GM10847 (cell line): ENCODE results near the gene ASCC3.

Experiments used
- POLR2A ChIP-seq: IDR thresholded peaks from 2 replicates; pipeline ENCODE4 v1.6.1; 2011; ENCODE audit not compliant: insufficient read length; ENCODE audit errors: extremely low read depth

Gene ASCC3

DNA sequence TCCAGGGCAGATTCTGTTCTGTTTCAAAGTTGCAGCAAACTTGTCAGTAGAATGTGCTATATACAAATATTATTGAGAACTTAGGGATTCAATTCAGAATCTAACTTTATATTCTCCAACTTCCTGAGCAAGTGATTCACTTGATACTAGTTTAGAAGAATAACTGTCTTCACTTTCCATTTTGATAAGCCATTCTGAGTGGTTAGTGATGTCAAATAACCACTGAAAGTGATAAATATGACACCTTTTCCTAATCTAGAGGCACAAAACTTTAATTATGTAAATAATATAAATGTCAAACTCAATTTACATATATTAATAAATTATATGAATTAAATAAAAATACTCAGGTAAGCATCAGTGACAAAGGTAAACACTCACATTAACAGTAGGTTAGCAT, 395.9 kb downstream of the ASCC3 start:
- TF ChIP-seq POLR2A, result no peak

DNA sequence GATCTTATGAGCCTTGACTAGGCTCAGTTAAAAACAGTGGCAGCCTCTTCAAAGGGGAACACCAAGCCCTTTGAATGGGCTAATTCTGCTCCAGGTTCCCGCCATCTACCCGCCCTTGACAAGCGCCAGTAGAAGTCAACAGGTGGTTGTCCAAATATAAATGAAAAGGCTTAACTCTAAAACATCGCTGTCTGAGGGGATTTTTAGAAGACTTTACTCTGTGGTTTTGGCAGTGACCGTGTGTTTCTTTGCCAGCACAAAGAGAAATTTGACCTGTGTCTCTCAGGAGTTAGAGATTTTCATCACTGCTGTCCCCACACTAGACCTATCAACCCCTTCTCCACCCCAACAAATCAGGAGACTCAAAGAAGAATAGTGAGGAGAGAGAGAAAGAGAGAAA, 396.7 kb downstream of the ASCC3 start:
- TF ChIP-seq POLR2A, result no peak

DNA sequence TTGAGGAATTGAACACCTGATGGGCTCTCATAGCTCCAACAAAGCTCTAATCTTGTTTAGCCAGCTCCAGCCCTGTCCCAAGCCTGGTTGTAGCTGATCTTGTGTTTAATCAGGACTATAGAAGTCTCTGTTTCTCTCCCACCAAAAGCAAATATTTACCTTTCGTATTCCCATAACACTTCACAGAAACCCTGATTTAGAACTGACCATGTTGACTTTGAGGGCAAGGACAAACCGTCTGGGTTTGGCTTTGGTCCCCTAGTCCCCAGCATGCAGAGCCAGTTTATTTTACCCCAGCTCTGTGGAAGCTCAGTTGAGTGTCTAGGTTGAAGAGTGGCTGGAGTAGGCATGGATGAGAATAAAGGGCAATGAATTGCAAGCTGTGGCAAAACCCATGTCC, 398.4 kb downstream of the ASCC3 start:
- TF ChIP-seq POLR2A, result no peak

DNA sequence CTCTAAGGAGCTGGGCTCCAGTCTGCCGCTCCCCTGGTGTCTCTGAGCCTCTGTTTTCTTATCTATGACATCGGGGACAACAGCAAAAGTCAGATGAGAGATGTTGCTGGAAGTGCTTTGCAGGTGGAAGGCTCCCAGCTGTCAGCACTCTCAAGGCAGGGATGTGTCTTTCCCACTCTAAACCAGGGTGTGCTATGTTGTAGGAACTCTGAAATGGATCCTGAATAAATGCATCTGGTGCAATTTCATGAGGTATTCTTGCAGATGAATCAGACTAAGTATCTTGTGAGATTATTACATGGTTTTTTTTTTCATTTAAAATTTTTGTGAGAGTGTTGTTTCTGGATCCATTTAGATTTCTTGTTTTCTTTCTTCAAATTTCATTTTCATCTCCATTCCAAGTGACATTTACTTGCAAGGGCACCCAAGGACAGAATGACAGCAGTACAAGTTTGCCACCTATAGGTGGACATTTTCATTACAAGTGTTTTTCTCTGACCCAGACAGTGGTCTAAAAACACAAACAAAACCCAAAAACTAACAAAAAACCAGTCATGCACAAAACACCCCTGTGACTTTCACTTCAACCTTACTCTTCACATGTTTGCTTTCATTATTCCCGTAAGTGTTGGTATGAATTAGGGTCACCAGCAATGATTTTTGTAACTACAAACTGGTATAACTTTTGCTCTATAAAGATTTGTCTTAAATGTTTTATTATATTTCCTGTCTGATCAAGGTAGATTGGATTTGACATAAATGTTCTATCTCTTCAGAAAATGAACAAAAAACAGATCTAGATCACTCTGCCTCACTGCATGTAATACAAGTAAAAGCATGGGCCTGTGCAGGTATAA, 401.7 kb downstream of the ASCC3 start:
- TF ChIP-seq POLR2A, result no peak

DNA sequence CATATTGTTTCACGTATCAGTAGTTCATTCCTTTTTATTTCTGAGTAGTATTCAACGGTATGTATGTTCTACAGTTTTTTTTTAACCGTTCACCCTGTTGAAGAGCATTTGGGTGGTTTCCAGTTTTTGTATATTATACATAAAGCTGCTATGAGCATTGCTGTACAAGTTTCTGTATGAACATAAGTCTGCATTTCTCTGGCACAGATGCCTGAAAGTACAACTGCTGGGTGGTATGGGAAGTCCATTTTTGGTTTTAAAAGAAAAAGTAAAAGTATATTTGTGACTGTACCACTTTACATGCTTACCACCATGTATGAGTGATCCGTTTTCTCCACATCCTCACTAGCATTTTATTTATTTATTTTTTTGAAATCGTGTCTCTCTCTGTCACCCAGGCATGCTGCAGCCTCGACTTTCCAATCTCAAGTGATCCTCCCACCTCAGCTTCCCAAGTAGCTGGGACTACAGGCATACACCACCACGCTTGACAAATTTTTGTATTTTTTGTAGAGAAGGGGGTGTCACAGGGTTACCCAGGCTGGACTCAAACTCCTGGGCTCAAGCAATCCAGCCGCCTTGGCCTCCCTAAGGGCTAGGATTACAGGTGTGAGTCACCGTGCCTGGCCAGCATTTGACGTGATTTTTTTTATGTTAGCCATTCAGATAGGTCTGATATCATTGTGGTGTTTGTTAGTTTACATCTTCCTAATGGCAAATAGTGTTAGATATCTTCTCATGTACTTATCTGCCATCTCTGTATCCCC, 405.4 kb downstream of the ASCC3 start:
- no peak for TF ChIP-seq POLR2A

DNA sequence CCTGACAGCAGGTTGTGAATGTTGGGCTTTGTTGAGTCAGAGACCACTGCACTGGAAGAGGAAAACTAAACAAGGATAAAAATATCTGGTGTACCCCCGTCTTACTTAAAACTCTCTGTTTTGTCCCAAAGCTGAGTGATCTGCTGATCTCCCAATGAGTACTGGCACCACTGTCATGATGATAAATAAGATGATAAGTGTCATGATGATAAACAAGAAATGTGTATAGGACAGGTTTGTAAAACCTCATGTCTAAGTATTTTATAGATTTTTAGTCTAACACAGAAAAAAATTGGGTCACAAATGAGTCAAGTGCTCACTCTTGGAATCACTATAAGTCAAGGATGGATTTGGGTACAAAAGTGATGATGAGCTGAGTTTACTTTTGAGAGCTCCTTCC, 407.9 kb downstream of the ASCC3 start:
- TF ChIP-seq POLR2A, result no peak

DNA sequence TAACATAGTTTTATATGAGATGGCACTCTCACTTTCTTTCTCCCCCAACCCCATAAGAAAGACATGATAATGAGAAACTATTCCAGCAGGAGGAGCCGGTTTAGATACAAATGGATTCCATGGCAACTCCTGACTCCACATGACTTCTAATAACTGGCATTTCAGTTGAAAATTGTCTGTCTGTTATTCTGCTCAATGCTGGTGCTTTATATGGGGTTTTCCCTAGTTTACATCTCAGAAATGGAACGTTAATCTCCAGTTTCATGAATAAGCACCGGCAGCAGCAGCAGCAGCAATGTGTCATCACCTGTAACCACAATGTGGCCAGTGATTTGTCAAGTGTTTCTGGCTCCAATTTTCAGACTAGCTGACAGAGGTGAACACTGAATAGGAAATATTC, 408.5 kb downstream of the ASCC3 start:
- no peak for TF ChIP-seq POLR2A

DNA sequence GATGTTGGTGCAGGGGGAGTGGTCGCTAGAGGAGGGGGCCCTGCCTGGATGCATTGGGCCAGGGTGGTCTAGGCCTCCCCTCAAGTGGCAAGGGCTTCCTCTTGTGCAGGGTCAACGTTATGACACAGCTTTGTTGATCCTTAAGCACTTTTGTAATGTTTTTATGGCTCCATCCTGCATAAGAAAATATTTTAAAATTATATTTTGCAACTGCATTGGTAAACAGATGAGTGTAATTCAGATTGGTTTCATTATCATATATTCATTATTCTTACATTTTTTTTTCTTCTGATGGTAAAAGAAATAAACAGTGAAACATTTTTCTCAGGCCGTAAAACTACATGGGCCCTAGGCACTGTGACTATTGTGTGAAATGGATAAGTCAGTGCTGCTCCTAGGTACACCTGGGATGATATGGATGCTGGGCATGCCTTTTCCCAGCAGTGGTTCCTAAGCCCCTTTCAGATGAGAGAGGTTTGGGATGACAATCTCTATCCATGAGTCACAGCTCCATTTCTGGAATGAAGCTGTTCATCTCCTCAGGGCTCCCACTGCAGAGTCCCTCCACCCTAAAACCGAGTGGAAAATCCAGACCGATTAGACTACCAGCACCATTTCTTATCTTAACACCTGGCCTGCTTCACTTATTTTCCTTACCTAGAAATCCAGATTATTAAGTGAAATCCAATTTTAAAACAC, 410.6 kb downstream of the ASCC3 start:
- TF ChIP-seq POLR2A, result no peak

DNA sequence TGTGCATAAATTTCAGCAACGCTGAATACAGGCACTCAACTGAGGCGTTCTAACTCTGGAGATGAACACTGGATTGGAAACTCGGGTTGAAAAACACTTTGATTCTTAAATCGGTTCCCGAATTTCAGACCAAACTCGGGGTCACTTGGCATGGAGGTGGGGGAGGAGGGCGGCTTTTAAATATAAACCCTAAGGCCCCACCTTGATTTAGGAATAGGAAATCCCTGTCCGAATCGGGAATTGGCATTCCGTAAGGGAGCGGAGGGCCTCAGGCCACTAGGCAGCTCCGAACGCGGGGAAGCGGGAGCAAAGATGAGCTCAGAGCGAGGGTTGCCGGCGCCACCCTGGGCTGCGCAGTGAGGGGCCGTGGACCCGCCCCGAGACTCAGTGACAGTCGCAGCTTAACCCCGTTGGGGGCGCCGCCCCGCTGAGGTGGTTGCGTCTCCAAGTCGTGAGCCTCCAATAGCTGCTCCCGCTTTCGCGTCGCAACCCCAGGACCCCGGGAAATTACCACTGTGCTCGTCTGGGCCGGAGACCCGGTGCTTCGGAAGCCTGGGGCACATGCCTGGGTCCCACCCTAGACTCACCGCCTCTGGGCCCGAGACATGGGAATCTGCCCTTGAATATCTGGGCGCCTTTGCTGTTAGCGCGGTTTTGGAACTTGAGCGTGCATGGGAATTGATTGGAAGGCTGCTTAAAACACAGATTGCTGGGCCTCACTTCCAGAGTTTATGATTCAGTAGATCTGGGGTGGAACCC, 411.8 kb downstream of the ASCC3 start:
- no peak for TF ChIP-seq POLR2A

DNA sequence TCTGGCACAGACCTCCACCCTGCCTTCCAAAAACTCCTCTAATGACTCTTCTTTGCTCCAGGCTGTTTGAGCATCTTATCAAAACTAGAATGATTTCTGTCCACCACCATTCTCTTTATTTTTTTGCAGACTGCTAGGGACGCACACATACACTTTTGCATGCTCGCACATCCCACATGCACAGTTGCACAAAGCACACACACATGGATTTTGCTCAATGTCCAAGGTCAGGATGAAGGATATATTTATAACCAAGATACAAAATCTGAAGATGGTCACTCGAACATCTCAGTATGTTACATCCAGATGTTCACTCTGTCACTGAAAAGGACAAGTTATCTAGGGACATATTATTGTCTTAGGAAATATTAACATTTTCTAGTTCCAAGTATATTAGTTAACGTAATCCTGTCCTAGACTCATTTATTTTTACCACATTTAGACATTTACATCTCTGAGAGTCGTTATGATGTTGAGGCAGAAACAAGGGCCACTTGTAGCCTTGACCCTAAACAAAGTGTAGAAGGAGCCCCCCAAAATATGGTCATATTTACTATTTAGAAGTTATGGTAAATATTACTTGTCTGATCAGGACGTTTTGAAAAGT, 413.0 kb downstream of the ASCC3 start:
- TF ChIP-seq POLR2A, result no peak

DNA sequence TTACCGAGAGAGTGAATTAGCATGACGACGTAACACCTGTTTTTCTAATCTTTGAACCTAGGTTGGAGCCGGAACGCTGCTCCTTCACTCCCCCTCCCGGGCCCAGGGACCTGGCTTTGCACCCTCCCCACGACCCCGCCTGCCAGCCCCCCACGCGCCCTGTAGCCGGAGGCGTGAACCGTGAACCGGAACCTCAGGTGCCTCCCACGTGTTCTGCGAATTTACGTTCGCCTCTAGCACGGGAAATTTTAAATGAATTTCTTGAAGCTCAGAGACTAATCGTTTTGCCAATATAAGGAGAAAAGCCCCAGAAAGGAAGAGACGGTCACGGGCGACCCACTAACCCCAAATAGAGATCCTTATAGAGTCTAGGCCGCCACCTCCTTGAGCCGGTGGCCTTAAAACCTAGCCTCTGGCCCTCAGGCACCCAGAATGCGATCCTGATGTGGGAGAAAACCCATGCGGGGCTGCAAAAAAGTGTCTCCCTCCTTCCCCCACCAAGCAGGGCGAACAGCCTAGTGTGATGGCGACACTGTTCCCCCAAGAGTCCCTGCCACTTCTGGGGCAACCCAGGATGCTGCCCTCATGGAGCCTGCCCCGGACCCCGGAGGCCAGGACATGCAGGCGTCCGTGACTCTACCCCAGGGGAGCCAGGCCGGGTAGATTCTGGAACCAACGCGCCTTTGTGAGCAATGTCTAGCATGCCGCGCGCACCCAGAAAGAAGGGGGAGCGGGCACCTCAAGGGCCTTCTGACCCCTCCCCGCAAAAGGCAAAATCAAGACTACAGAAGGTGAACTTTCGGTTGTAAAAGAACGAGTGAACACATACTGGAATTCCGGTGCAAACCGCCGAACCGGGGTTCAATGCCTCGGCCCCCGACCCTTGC, 413.8 kb downstream of the ASCC3 start:
- no peak for TF ChIP-seq POLR2A

DNA sequence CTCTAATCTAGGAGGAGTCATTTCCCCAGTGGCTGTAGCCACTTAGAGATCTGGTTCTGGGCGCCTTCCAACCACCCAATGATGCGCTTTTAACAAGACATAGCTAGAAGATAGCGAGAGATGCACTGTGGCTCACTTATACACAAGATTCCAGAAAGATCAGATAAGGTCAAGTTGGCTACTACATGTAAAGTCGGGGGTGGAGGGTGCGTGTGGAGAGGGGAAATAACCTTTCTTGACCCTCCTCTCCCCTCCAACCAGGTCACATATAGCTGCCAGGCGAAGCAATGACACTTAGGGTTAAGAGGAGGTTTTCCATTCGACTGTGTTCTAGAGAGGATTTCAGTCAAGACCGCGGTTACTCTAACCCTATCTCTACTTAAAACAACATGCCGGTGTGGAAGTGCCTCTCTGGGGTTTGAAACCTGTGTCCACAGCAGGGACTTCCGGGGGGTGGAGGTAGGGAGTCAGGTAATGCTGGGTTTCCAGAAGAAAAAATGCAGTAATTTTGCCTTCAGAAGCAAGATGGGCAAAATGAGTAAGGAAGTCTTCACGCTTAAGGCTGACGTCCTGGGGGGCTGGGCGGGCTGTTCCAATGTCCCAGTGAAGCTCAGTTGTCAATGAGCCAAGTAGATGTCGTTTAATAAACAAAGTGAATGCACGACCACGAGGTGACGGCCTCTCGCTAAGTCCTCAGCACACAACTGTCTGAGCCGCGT, 414.6 kb downstream of the ASCC3 start:
- no peak for TF ChIP-seq POLR2A
